ENCODE measurements around the gene MRS2.
A peak's percentile ranks its signal among the peaks of the same experiment; 100 is the strongest.

MRS2 gene

DNA sequence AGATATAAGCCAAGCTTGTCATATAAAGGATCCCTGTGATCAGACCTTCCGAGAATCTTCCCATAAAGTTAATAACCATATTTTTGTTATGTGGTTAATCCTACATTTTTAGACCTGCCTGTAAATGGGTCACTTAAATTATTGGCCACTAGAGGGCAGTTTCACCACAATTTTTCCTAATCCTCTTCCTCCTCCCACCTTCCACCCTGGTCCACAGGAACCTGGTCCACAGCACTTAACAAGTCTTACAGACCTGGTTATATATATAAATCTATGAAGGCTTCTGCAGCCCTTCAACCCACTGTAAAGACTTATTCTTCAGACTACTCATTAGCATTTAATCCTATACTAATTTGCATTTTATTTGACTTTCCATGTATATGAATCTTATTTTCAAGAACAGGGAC lies 28.3 kb downstream of the MRS2 start:
- peak; percentile 50 for DNase-seq (ENCODE audit: low spot score)

DNA sequence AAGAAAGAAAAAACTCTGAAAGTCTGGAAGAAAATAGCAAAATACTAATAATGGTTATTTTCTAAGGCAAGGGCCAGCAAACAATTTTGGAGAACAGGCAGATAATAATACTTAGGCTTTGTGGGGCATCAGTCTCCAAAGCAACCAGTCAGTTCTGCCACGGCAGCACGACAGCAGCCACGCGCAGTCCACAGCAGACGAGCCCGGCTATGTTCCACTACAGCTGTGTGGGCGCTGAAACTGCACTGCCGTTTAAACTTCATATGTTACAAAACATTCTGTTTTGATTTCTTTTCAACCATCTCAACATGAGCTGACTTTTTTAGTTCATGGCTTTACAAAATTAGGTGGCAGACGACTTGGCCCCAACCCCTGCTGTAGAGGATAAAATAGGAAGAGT lies 29.9 kb downstream of the MRS2 start:
- DNase-seq (ENCODE audit: low spot score) = no peak

DNA sequence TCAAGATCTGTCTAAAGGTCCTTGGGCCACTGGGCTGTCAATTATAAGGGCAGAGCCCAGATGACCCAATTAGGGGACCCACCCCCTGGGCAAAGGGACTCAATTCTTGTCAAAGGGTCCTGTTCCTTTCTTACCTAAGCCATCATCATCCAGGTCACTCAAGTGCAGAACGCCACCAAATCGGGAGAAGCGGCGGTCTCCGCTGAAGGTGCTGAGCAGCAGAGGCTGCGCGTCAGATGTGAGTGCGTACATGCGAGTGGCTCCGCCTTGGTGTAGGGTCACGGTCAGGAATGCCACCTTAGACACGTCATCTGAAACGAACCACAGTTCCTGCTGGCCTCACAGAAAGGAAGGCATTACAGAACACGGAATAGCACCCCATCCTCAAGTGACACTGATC lies 34.2 kb downstream of the MRS2 start:
- DNase-seq (ENCODE audit: low spot score) = no peak

DNA sequence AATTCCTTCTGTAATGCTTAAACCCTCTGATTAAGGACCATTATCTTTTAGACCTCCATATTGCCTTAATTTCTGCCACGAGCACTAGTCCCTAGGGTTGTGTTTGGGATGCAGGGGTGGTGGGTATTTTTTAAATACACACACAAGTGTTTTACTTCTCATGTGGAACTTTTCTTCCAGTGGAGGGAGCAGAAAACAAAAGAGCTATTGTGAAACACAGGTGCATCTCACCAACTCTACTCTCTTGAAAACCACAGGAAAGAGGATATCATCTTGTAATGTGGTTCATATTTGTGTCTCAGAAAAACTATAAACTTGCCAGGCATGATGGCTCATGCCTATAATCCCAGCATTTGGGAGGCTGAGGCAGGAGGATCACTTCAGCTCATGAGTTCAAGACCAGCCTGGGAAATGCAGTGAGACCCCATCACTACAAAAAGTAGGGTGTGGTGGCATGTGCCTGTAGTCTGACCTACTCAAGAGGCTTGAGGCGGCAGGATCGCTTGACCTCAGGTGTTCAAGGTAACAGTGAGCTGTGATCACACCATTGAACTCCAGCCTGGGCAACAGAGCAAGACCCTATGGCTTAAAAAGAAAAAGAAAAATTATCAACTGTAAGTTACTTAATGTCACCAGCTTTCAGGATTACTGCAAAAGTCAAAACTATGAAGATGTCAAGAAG lies 37.3 kb downstream of the MRS2 start:
- no peak for DNase-seq (ENCODE audit: low spot score)

DNA sequence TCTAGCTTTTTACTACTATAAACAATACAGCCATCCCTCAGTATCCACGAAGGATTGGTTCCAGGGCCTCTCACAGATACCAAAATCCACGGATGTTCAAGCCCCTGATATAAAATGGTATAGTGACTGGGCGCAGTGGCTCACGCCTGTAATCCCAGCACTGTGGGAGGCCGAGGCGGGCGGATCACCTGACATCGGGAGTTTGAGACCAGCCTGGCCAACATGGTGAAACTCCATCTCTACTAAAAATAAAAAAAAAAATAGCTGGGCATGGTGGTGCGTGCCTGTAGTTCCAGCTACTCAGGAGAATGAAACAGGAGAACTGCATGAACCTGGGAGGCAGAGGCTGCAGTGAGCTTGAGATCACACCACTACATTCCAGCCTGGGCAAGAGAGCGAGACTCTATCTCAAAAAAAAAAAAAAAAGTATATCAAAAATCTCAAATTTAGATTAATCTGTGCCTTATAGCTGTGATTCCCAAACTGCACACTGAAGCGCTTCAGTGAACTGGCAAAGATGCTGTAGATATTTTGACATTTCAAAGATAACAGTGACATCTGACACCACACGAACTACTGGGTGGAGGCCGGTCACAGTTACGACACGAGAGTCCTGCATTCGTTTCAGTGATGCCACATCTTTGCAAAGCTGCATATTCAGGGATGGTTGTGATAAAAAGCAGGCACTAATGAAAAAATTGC lies 38.3 kb downstream of the MRS2 start:
- DNase-seq (ENCODE audit: low spot score) = no peak

DNA sequence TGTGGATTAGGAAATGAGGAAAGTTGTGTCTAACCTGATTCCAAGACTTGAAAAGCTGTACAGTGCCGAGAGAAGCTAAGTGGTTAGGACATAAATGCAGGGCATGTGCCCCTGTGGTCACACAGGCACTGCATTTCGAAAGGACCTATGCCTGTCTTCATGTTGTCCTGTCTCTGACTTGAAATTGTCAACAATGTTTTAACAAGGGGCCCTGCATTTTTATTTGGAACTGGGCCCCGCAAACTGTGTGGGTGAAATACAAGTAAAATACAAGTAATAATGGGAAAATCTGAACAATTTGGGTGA lies 38.8 kb downstream of the MRS2 start:
- no peak for DNase-seq (ENCODE audit: low spot score)

DNA sequence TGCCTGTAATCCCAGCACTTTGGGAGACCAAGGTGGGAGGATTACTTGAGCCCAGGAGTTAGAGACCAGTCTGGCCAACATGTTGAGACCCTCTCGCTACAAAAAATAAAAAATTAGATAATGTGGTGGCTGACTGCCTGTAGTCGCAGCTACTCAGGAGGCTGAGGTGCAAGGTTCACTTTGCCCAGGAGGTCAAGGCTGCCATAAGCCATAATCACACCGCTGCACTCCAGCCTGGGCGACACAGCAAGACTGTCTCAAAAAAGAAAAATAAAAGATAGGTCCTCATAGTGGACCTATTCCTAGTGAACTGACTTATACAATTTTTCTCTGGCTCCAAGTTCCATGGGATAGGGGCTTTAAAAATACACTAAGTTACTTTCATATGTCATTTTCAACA lies 41.9 kb downstream of the MRS2 start:
- DNase-seq (ENCODE audit: low spot score) = no peak

DNA sequence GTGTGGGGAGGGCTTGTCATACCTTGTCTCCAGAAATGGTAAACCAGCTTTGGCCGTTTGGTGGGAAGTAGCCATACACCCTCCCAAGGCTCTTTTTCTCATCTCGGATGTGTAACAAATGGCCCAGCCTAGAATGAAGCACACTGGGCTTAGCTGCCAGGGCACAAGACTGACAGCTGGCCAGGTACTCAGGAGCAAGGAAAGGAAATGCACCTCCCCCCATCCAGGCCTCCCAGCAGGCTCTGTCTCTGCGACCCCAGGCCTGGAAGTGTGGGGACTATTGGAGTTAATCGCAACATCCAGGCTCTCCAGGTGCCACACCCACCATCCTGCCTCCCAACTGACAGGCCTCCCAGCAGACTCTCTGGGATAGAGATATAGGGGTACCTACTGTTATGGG lies 43.0 kb downstream of the MRS2 start:
- no peak for DNase-seq (ENCODE audit: low spot score)

DNA sequence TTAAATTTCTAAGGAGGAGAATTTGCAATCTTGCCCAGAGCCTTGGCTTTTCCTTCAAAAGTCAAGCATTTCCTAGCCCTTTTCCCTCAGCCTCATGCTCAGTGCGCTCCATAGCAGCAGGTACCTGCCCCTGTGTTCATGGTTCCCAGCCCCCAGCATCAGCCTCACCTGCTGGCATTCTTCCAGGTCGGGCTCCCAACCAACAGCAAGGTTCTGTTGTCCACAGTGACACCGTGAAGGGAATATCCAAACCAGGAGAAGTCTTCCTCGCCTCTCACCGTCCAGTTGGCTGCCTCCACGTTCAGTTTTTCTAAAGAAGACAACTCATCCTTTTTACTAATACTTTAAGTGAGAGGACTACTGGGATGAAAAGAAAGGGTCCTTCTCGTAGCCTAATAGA lies 43.9 kb downstream of the MRS2 start:
- DNase-seq (ENCODE audit: low spot score) = no peak

DNA sequence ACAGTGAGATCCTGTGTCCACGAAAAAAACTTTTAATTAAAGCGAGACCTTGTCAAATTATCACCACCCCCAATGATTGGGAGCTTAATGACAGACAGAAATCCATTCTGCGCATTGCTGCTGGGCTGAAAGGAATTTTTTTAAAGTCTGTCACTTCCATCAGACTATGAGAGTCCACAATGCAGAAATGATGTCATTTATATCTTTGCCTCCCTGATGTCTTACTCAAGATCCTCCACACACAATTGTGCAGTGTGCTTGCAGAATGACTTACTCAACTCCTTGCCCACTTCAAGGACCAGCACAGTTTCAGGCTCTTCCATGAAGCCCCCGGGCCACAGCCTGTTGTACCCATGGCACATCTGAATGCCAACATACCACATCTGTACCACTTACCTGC lies 45.7 kb downstream of the MRS2 start:
- no peak for DNase-seq (ENCODE audit: low spot score)

DNA sequence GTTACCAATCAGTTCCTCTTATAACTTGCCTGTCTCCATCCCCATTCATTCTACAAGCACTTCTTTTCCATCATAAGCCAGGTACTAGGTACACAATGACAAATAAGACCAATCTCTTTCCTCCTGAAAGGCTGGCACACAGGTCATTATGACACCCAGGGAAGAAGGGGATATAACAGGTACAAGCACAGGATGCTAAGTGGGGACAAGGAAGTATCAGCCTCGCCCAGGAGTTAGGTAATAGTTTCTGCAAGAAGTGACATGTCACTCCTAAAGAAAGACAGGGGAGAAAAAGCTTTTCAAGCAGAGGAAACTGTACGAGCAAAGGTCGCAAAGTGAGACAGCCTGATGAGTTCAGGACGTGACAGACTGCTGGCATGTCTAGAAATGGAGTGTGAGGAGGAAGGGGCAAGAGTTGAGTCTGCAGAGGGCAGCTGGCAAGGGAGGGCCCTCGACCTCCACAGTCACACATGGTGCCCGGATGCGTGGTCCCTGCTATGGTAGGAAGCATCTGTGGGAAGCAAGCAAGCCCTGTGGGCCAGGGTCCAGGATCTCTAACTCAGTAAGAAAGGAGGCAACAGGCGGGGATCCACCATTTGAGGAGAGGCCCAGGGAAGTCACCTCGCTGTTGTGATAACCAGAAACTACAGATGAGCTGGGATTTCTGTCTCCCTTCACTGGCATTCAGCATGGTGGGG lies 46.2 kb downstream of the MRS2 start:
- DNase-seq (ENCODE audit: low spot score) = no peak

DNA sequence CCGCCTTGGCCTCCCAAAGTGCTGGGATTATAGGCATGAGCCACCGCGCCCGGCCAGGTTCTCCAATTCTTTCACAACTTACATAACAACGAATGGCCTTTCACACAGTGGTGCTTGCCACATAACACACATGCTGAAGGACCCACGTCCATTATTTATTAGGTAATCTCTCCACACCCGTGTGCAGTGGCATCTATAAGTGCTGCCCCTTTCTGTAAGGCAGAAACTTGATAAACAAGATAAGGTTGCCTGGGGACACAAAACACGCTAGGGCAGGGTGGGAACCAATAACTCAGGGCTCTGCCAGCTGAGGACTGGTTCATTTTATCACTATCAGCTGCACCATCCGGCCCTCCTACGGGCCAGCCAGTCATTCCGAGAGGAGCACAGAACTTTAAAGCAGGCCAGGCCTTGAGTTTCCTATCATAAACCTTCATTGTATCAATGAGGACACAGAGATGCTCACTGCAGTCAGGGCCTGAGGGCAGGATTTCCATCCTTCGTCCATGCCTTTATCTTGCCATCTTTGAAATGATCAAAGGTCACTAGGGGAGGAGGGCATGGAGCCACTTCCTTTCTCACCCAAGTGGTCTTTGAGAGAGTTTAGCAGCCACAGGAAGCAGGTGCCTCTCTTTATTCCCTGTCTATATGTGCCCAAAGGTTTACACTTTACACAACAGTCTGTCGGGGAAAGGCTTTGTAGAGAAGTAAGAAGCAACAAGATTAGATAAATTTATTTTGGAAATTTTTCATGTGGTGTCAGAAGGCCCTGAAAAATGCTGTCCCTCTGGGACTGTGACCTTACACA lies 49.0 kb downstream of the MRS2 start:
- no peak for DNase-seq (ENCODE audit: low spot score)

DNA sequence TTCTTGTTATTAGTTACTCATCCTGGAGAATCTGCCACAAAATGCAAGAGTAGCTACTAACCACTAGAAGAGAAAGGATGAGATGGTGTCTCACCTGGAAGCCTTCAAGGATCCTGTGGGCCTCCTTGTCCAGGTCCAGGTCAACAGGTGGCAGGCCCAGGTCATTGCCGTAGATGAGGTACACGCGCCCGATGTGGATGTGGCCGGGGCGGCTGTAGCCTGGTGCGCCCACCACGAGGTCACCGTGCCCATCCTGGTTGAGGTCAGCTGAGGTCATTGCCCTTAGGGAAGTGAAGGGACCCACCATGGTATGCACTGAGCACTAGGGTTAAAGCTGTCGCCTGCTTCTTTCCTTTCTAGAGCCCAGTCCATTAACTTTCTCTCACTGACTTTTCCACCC lies 51.2 kb downstream of the MRS2 start:
- DNase-seq (ENCODE audit: low spot score) = no peak

DNA sequence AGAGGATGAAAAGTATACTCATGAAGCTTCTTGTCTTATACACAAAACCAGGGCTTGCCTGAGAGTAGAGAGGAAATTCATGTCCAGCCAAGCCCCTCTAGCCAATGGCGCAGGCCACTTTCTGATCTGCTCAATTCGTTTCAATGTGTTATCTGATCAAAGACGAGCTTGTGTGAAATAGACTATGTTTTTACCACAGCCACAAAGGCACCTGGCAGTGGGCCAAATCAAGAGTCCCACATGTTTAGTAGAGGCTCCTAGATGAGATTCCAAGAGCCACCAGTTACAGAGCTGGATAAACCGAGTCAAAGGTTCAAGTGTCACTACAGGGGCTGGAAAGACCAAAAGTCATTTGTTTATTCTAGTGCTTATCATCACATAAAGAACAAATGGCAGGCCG lies 51.7 kb downstream of the MRS2 start:
- DNase-seq (ENCODE audit: low spot score) = no peak

DNA sequence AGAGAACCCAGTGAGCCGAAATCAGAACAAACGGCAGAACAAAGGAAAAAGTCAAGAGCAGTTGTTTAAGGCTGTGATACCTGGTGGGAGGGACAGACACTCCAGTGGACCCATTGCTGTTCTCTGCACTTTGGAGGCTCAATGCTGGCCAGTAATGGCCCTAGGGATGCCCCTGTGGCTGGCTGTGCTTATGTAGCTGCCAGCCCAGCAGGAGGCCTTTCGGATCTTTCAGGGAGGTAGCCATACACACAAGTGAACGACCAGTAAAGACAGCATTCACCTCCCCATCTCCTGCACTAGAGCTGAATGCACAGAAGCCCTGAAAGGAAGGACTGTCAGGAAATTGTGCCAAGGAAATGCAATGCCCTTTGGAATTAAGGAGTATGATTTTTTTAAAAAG lies 52.3 kb downstream of the MRS2 start:
- no peak for DNase-seq (ENCODE audit: low spot score)

DNA sequence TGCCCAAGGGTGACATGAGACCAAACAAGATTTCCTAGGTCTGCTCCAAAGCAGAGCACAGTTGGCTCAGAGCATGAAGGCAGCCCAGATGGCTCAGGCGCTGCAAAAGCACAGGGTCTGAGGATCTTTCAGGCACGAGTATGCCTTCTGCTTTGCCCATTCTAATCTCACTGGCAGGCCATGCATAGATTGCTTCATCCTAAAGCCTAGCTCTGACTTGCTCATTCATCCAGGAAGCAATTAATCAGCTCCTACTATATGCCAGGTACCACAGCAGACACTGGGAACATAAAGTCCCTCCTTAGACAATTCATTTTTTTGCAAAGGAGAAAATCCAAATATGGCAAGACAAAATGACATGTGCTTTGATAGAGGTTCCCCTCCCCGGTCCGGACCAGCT lies 55.4 kb downstream of the MRS2 start:
- DNase-seq (ENCODE audit: low spot score) = no peak

DNA sequence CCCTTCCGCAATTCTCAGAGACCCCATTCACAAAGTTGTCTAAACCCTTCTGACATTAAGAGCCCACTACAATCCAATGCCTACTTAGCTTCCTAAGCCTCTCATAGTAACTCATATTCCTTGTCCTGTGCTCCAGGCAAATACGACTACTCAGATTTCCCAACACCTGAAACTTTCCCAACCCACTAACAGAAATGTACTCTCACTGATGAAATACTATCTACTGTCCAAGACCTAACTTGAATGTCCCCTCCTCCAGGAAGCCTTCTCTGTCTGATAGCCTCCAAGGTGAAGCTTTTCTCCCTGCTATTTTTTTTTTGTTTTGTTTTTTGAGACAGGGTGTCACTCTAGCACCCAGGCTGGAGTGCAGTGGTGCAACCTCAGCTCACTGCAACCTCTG lies 56.2 kb downstream of the MRS2 start:
- DNase-seq (ENCODE audit: low spot score) = no peak

DNA sequence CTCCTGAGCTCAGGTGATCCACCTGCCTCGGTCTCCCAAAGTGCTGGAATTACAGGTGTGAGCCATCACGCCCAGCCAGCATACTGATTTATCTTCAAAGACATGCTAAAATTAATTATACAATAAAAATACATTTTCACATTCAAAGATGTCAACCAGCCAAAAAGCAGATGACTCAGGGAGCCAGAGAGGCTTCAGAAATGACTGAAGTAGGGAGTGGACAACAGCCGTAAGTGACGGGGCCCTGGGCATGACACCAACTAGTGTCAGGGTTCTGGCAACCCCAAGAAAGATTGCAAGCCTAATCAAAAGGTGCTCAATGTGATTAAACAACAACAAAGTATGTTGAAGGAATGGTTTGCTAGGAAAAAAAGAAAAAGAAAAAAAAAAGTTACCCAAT lies 58.2 kb downstream of the MRS2 start:
- DNase-seq (ENCODE audit: low spot score) = no peak

DNA sequence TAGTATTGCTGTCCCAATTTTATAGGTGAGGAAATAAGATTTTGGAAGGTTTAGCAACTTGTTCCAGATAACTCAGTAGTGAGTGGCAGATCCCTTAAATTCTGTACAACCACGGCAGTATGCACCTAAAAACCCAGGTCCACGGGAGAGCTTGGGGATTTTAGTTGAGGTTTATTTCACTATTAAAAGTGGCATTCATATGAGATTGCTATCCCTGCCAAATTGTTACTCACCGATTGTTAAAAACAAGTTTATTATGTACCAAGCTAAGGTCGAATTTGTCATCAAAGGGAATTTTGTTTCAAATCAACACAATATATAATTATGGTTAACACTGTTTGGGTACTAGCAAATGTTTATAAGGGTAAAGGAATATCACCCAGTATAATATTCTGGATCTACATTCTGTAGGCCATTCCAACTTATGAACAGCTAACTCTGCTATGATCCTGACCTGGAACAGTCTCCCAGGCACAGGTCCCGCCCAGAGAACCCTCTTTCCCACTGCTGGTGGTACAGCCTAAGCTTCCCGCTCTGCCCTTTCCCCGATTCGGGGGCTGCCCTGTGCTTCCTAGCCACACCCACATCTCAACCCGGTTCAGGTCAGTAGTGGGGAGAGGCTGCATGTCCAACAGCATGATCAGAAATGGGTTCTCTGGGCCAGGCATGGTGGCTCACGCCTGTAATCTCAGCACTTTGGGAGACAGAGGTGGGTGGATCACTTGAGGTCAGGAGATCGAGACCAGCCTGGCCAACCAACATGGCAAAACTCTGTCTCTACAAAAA lies 61.7 kb downstream of the MRS2 start:
- no peak for DNase-seq (ENCODE audit: low spot score)

DNA sequence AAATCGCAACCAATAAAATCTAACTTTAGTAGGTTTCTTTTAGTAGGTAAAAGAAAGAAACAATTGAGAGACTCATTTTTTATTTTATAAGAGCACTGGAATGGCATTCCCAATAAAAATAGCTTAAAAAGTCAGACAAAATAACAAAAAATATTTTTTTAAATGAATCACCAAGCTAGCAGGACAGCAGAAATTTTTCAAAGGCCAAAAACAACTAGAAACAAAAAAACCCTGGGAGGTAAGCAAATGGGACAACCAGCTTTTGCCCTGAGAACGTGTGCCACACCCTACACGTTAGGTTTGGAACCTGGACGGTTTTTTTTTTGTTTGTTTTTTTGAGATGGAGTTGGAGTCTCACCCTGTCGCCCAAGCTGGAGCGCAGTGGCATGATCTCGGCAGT lies 67.1 kb downstream of the MRS2 start:
- DNase-seq (ENCODE audit: low spot score) = no peak

DNA sequence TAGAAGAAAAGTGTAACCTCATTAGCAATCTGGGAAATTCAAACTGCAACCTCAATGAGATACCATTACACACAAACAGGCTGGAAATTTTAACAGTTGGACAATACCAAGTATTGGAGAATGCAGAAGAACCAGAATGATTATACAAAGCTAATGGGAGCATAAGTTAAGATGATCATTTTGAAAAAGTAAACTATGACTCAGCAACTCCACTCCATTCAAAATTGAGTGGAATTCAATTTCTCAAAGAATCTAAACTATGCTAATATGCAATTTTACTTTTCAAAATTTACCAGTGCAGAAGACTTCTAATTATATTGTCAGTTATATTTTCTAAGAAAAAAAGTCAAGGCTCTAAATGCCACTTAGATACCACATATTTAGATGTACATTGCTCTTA lies 69.4 kb downstream of the MRS2 start:
- no peak for DNase-seq (ENCODE audit: low spot score)
